Naive B cell (primary cell): ENCODE measurements around the gene DDO. TPM values are rescaled to one million over a fixed set of nuclear protein-coding genes. Genes with fewer than 3 reads are reported as not detected.
"Not testable (repeated sequence)": the region's sequence is repeated elsewhere in the genome, so short reads cannot be mapped to it uniquely, and the experiment has no call there.

ENCODE experiments used
- ATAC-seq, 2 donors: fragments of 150-1000 bp; cut with Tn5 transposase; 2 replicates each; pipeline ENCODE4 v1.10.0; 2021; ENCODE audit warnings: low read depth in 2 of 2, mild to moderate bottlenecking in 2 of 2, moderate library complexity in 2 of 2
- DNase-seq: peaks from one replicate; pipeline ENCODE4 v3.0.0; 2022
- H3K27ac Mint-ChIP-seq, 6 donors: one replicate each; pipeline ENCODE4 v1.8.0; 2020 to 2022; ENCODE audit warnings: mild to moderate bottlenecking in 6 of 6, mixed read lengths in 6 of 6, moderate library complexity in 5 of 6, inconsistent platforms in 2 of 6
- H3K27me3 Mint-ChIP-seq, 3 donors: one replicate each; pipeline ENCODE4 v1.8.0; 2021 to 2022; ENCODE audit warnings: mixed read lengths in 3 of 3, mild to moderate bottlenecking in 1 of 3
- H3K36me3 Mint-ChIP-seq, 2 donors: one replicate each; pipeline ENCODE4 v1.8.0; 2020 to 2022; ENCODE audit warnings: mixed read lengths in 2 of 2, inconsistent platforms in 1 of 2, mild to moderate bottlenecking in 1 of 2
- H3K4me1 Mint-ChIP-seq, 3 donors: one replicate each; pipeline ENCODE4 v1.8.0; 2020 to 2022; ENCODE audit warnings: mixed read lengths in 3 of 3, inconsistent platforms in 1 of 3, mild to moderate bottlenecking in 1 of 3, moderate library complexity in 1 of 3
- H3K4me3 Mint-ChIP-seq, 8 donors: one replicate each; pipeline ENCODE4 v1.8.0; 2020 to 2022; ENCODE audit warnings: mild to moderate bottlenecking in 8 of 8, mixed read lengths in 8 of 8, moderate library complexity in 8 of 8, inconsistent platforms in 2 of 8
- H3K9me3 Mint-ChIP-seq, 7 donors: one replicate each; pipeline ENCODE4 v1.8.0; 2020 to 2022; ENCODE audit warnings: mixed read lengths in 7 of 7, mild to moderate bottlenecking in 5 of 7, inconsistent platforms in 2 of 7, moderate library complexity in 1 of 7
- polyA plus RNA-seq, 6 donors: library from polyadenylated mRNA; unstranded; fragments of 300-500 nt; fragmentation: Illumina TruSeq; gene quantifications; one replicate each; pipeline ENCODE4 v1.2.3, GENCODE V29; 2021; ENCODE audit warnings: low read depth in 6 of 6

The DDO gene
- polyA plus RNA-seq: not detected

DNA sequence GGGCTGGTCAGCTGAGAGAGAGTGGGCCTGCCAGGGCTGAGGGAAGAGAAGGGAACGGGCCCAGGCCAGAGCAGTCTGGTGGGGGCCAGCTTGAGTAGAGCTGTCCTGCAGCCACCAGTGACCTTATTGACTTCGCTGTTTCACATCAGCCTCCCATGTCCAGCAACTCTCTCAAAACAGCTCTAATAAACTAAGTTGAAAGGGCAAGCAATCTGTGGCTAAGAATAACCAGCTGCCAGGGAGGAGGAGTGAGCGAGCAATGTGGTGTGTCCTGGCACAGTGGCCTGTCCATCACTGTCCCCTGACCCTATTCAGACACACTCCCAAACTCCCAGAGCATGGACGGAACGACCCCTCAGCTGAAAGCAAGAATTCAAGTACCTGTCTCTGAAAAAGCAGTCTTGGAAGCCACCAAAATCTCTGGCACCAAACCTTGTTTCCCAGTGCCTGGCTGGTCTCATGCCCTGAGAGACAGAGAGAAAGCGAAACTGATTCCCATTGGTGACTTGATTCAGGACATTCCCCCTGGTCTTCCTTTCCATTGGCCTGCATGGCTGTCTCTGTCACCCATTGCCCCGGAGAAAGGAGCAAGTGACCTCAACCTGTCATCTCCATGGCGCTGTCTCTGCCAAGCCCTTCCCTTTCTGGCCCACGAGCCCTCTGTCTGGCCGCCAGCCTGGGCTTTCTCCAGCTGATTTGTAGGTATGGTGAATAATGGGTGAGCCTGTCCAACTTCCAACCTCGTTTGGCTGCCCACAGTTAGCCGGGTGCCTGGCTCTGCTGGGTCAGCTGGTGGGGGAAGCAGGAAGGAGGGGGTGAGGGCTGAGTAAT is at the start of gene DDO:
Gene DDO, minus strand, starts transcription at position 490 of the 831 bp plus-strand sequence. CDS start 2,113 bp downstream, outside the sequence.
- Mint-ChIP-seq H3K27ac (no peak within 1 kb of the TSS), H3K4me3 (peak within 1 kb of the TSS in 6 of 8 donors; percentile 33 to 71 (median 54)), H3K27me3 (peaks cover 3 to 8% (median 6%) of the 10 kb centered on the region in 3 donors), H3K4me1 (peaks cover 8 to 11% (median 10%) of the 10 kb centered on the region in 3 donors), H3K9me3 (no peaks in the 10 kb centered on the region), H3K36me3 (no peaks in the 10 kb centered on the region)
- DNase-seq: no peak
- peak in 1 of 2 donors; percentile 27 for ATAC-seq

DNA sequence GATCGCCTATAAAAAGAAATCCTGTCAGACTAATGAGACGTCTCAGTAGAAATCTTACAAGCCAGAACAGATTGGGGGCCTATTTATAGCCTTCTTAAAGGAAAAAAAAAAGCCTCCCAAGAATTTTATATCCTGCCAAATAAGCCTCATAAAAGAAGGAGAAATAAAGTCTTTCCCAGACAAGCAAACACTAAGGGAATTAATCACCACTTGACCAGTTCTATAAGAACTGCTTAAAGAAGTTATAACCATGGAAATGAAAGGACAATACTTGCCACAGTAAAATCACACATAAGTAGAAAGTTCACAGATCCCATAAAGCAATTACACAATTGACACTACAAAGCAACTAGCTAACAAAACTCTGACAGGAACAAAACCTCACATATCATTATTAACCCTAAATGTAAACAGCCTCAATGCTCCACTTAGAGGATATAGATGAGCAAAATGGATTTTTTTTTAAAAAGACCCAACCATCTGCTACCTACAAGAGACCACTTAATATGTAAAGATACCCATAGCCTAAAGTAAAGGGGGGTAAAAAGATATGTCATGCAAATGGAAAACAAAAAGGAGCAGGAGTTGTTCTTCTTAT is 47.6 kb upstream of the DDO start:
- H3K4me3 Mint-ChIP-seq: no peak overlapping the region
- no peaks in the 10 kb centered on the region for H3K4me1 Mint-ChIP-seq
- ATAC-seq (no peak), DNase-seq (no peak)
- H3K36me3 Mint-ChIP-seq: peaks cover 0 to 14% of the 10 kb centered on the region in 2 donors
- no peak overlapping the region for H3K27ac Mint-ChIP-seq
- peaks cover 0 to 8% (median 0%) of the 10 kb centered on the region in 3 donors for H3K27me3 Mint-ChIP-seq
- H3K9me3 Mint-ChIP-seq: peaks cover 10 to 53% (median 40%) of the 10 kb centered on the region in 7 donors

DNA sequence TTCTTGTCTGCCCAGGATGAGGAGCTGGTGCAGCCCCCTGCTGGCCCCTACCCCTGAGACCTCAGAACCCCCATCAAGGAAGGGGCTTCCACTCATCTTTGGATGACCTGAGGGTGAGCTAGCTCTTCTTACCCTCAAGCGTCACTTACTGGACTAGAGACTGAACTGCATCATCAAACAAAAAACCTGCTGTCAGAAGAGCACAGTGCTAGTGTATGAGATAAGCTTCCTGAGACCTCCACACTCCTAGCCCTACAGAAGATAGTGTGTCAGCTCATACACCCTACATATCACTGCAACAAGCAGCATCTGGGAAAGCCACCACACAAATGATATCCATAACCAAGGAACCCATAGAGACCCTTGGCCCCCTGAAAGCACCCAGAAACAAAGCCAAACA is 46.0 kb upstream of the DDO start:
- H3K4me1 Mint-ChIP-seq: no peaks in the 10 kb centered on the region
- no peak overlapping the region for H3K4me3 Mint-ChIP-seq
- peaks cover 10 to 59% (median 40%) of the 10 kb centered on the region in 7 donors for H3K9me3 Mint-ChIP-seq
- H3K36me3 Mint-ChIP-seq: peaks cover 0 to 14% of the 10 kb centered on the region in 2 donors
- no peak for DNase-seq
- H3K27ac Mint-ChIP-seq: no peak overlapping the region
- ATAC-seq: no peak
- H3K27me3 Mint-ChIP-seq: peaks cover 0 to 9% (median 0%) of the 10 kb centered on the region in 3 donors

GRCh38 chr6:110459137-110459536 is 43.8 kb upstream of the DDO start:
- H3K27me3 Mint-ChIP-seq: peaks cover 0 to 9% (median 0%) of the 10 kb centered on the region in 3 donors
- no peak overlapping the region for H3K27ac Mint-ChIP-seq
- no peaks in the 10 kb centered on the region for H3K4me1 Mint-ChIP-seq
- DNase-seq (no peak), ATAC-seq (no peak)
- peaks cover 0 to 8% of the 10 kb centered on the region in 2 donors for H3K36me3 Mint-ChIP-seq
- no peak overlapping the region for H3K4me3 Mint-ChIP-seq
- H3K9me3 Mint-ChIP-seq: peaks cover 5 to 47% (median 29%) of the 10 kb centered on the region in 7 donors

DNA sequence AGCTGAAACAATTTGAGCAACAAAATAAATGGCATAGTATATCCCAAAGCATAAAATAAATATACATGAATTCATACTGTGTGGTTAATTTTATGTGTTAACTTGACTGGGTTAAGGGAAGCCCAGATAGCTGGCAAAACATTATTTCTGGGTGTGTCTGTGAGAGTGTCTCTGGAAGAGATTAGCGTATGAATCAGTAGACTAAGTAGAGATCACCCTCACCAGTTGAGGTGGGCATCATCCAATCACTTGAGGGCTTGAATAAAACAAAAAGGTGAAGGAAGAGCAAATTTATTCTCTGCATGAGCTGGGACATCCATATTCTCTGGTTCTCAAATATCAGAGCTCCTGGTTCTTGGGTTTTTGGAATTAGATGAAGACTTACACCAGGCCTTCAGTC is 43.1 kb upstream of the DDO start:
- H3K27me3 Mint-ChIP-seq: peaks cover 0 to 9% (median 0%) of the 10 kb centered on the region in 3 donors
- H3K36me3 Mint-ChIP-seq: peaks cover 0 to 1% of the 10 kb centered on the region in 2 donors
- peaks cover 0 to 41% (median 23%) of the 10 kb centered on the region in 7 donors for H3K9me3 Mint-ChIP-seq
- DNase-seq: no peak
- no peak overlapping the region for H3K4me3 Mint-ChIP-seq
- no peaks in the 10 kb centered on the region for H3K4me1 Mint-ChIP-seq
- no peak overlapping the region for H3K27ac Mint-ChIP-seq
- no peak for ATAC-seq

GRCh38 chr6:110457567-110458175 is 42.3 kb upstream of the DDO start:
- not testable (repeated sequence) for H3K36me3 Mint-ChIP-seq, ATAC-seq, H3K4me3 Mint-ChIP-seq, H3K27ac Mint-ChIP-seq, H3K27me3 Mint-ChIP-seq, H3K4me1 Mint-ChIP-seq, DNase-seq
- H3K9me3 Mint-ChIP-seq: peaks cover 0 to 33% (median 15%) of the 10 kb centered on the region in 7 donors

- Mint-ChIP-seq H3K4me1 (no peaks in the 10 kb centered on the region), H3K4me3 (no peak overlapping the region), H3K9me3 (peaks cover 0 to 25% (median 7%) of the 10 kb centered on the region in 7 donors), H3K27ac (peak overlapping the region in 1 of 6 donors; percentile 27), H3K27me3 (peaks cover 0 to 9% (median 0%) of the 10 kb centered on the region in 3 donors), H3K36me3 (no peaks in the 10 kb centered on the region)
- ATAC-seq (no peak), DNase-seq (no peak)
Observed at GRCh38 chr6:110456694-110457093, 41.3 kb upstream of the DDO start.

- no peak for DNase-seq
- H3K4me3 Mint-ChIP-seq: no peak overlapping the region
- H3K27me3 Mint-ChIP-seq: no peaks in the 10 kb centered on the region
- H3K36me3 Mint-ChIP-seq: no peaks in the 10 kb centered on the region
- peaks cover 0 to 4% (median 0%) of the 10 kb centered on the region in 7 donors for H3K9me3 Mint-ChIP-seq
- ATAC-seq: no peak
- no peak overlapping the region for H3K27ac Mint-ChIP-seq
- H3K4me1 Mint-ChIP-seq: no peaks in the 10 kb centered on the region
Observed at GRCh38 chr6:110449541-110449895, 34.1 kb upstream of the DDO start.

DNA sequence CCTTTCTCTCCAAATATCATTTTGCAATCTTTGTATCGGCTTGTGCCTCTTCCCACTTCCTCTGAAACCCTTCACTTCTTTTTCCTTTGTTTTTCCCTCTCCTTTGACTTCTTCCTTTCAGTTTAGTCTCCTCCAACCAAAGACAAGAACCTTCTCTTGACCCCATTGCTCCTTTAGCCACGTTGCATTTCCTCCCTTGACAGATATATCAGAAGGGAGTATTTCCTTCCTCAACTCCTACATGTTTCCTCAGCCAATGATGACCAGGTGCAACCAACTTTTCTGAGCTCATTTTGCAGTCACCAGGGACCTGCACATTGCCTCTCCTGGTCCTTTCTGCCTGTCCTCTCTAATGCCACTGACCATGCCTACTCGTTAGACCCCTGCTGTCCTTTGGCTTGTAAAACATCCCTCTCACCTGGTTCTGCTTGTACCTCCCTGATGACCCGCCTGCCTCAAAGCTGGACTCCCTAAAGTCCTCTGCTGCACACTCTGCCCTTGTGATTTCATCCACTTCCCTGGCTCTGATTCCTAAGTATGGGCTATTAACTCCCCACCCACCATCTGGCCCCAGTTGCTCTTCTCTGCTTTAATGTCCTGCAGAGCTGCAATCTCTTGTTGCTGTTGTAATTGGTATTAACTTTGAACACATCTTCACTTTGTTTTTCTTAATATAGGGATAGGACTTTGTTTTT is 33.6 kb upstream of the DDO start:
- no peaks in the 10 kb centered on the region for H3K27me3 Mint-ChIP-seq
- H3K36me3 Mint-ChIP-seq: no peaks in the 10 kb centered on the region
- DNase-seq (no peak), ATAC-seq (no peak)
- H3K4me3 Mint-ChIP-seq: no peak overlapping the region
- no peaks in the 10 kb centered on the region for H3K4me1 Mint-ChIP-seq
- H3K9me3 Mint-ChIP-seq: peaks cover 0 to 4% (median 0%) of the 10 kb centered on the region in 7 donors
- no peak overlapping the region for H3K27ac Mint-ChIP-seq

DNA sequence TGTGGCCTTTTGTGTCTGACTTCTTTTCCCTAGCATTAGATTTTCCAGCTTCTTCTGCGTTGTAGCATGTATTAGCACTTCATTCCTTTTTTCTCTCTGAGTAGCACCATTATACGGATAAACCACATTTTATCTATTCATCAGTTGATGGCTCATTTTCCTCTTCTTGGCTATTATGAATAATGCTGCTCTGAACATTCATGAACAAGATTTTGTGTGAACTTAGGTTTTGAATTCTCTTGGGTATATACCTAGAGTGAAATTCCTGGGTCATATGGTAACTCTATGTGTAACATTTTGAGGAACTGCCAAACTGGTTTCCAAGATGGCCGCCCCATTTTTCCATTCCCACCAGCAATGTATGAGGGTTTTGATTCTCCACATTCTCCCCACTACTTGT is 32.4 kb upstream of the DDO start:
- Mint-ChIP-seq H3K4me1 (no peaks in the 10 kb centered on the region), H3K27ac (no peak overlapping the region), H3K4me3 (no peak overlapping the region), H3K36me3 (no peaks in the 10 kb centered on the region), H3K27me3 (no peaks in the 10 kb centered on the region), H3K9me3 (peaks cover 0 to 4% (median 0%) of the 10 kb centered on the region in 7 donors)
- ATAC-seq (no peak), DNase-seq (no peak)

GRCh38 chr6:110446405-110446804 is 31.0 kb upstream of the DDO start:
- Mint-ChIP-seq H3K4me1 (no peaks in the 10 kb centered on the region), H3K27ac (no peak overlapping the region), H3K9me3 (no peaks in the 10 kb centered on the region), H3K4me3 (no peak overlapping the region), H3K36me3 (no peaks in the 10 kb centered on the region), H3K27me3 (no peaks in the 10 kb centered on the region)
- DNase-seq (no peak), ATAC-seq (no peak)

- H3K4me1 Mint-ChIP-seq: no peaks in the 10 kb centered on the region
- no peak for DNase-seq
- no peak overlapping the region for H3K4me3 Mint-ChIP-seq
- H3K27me3 Mint-ChIP-seq: peaks cover 0 to 5% (median 0%) of the 10 kb centered on the region in 3 donors
- peaks cover 0 to 5% (median 0%) of the 10 kb centered on the region in 7 donors for H3K9me3 Mint-ChIP-seq
- peak overlapping the region in 1 of 6 donors; percentile 83 for H3K27ac Mint-ChIP-seq
- no peaks in the 10 kb centered on the region for H3K36me3 Mint-ChIP-seq
- ATAC-seq: no peak
Observed at GRCh38 chr6:110440026-110440425, 24.7 kb upstream of the DDO start.

GRCh38 chr6:110439356-110439755 is 24.0 kb upstream of the DDO start:
- DNase-seq (no peak), ATAC-seq (no peak)
- no peak overlapping the region for H3K27ac Mint-ChIP-seq
- H3K9me3 Mint-ChIP-seq: peaks cover 0 to 7% (median 0%) of the 10 kb centered on the region in 7 donors
- no peaks in the 10 kb centered on the region for H3K36me3 Mint-ChIP-seq
- H3K4me3 Mint-ChIP-seq: no peak overlapping the region
- peaks cover 0 to 5% (median 0%) of the 10 kb centered on the region in 3 donors for H3K27me3 Mint-ChIP-seq
- H3K4me1 Mint-ChIP-seq: no peaks in the 10 kb centered on the region
